GM21737 (cell line): ENCODE results near the gene PTPRK.

ENCODE experiments used
- ATAC-seq: cut with Tn5 transposase; IDR thresholded peaks from one replicate; pipeline ENCODE4 v1.9.1; 2021; ENCODE audit warnings: mild to moderate bottlenecking, moderate library complexity; ENCODE audit not compliant: unreplicated experiment

Gene PTPRK

GRCh38 chr6:128208078-128208477, 312.3 kb downstream of the PTPRK start:
- ATAC-seq, result no peak

- ATAC-seq, result no peak
These were observed 313.6 kb downstream of the PTPRK start for GRCh38 chr6:128206610-128207426.

- ATAC-seq, result no peak
These were observed 315.8 kb downstream of the PTPRK start for GRCh38 chr6:128204616-128205015.

GRCh38 chr6:128202169-128202765, 318.1 kb downstream of the PTPRK start:
- no peak for ATAC-seq

GRCh38 chr6:128200789-128201188, 319.6 kb downstream of the PTPRK start:
- no peak for ATAC-seq

- ATAC-seq, result no peak
These were observed 320.9 kb downstream of the PTPRK start for GRCh38 chr6:128199461-128199860.

- ATAC-seq, result no peak
These were observed 327.4 kb downstream of the PTPRK start for GRCh38 chr6:128192972-128193371.

GRCh38 chr6:128188678-128189077, 331.7 kb downstream of the PTPRK start:
- no peak for ATAC-seq

GRCh38 chr6:128186729-128187128, 333.7 kb downstream of the PTPRK start:
- ATAC-seq, result no peak

GRCh38 chr6:128179876-128180438, 340.4 kb downstream of the PTPRK start:
- no peak for ATAC-seq

- no peak for ATAC-seq
These were observed 345.7 kb downstream of the PTPRK start for GRCh38 chr6:128174724-128175123.

GRCh38 chr6:128172752-128173682, 347.4 kb downstream of the PTPRK start:
- no peak for ATAC-seq

GRCh38 chr6:128172081-128172480, 348.3 kb downstream of the PTPRK start:
- ATAC-seq, result no peak

GRCh38 chr6:128171182-128171581, 349.2 kb downstream of the PTPRK start:
- no peak for ATAC-seq

GRCh38 chr6:128168244-128168643, 352.2 kb downstream of the PTPRK start:
- ATAC-seq, result no peak

GRCh38 chr6:128167552-128167951, 352.8 kb downstream of the PTPRK start:
- ATAC-seq, result no peak

- no peak for ATAC-seq
These were observed 356.1 kb downstream of the PTPRK start for GRCh38 chr6:128164254-128164653.

GRCh38 chr6:128162423-128162822, 358.0 kb downstream of the PTPRK start:
- ATAC-seq, result no peak

- no peak for ATAC-seq
These were observed 358.6 kb downstream of the PTPRK start for GRCh38 chr6:128161839-128162238.

GRCh38 chr6:128161263-128161662, 359.1 kb downstream of the PTPRK start:
- ATAC-seq, result no peak

- no peak for ATAC-seq
These were observed 361.9 kb downstream of the PTPRK start for GRCh38 chr6:128158496-128158895.
